MCF 10A (cell line): Measurements from ENCODE around the gene NCK2. TPM values are rescaled to one million over a fixed set of nuclear protein-coding genes. Genes with fewer than 3 reads are reported as not detected.

Source experiments
- BruUV-seq: library from RNA; stranded (reverse); fragments of 400-500 nt; replicated peaks from 2 replicates; lab custom pipeline; 2021; lab: Mats Ljungman, UMichigan
- CTCF ChIA-PET: fragments of 300-600 bp; sonication (Branson Sonifier 250); formaldehyde crosslinking; extraction: SDS; loops from one replicate; lab custom pipeline; 2021; ENCODE audit warnings: antibody characterized with exemption, inconsistent platforms; lab: Yijun Ruan, JAX
- POLR2A ChIA-PET: fragments of 300-600, 350-650 bp; sonication (Branson Sonifier 250); formaldehyde crosslinking; extraction: SDS; loops from one replicate; lab custom pipeline; 2020; ENCODE audit warnings: antibody characterized with exemption, inconsistent platforms; lab: Yijun Ruan, JAX
- DNase-seq: peaks from one replicate; pipeline ENCODE4 v3.0.0-alpha.2; 2018; ENCODE audit not compliant: unreplicated experiment
- H3K27ac Mint-ChIP-seq: one replicate; pipeline ENCODE4 v1.8.0; 2022; ENCODE audit warnings: mild to moderate bottlenecking, low read depth, mixed read lengths; ENCODE audit not compliant: unreplicated experiment
- H3K27me3 Mint-ChIP-seq: one replicate; pipeline ENCODE4 v1.8.0; 2022; ENCODE audit warnings: mixed read lengths; ENCODE audit not compliant: insufficient read depth, unreplicated experiment
- H3K36me3 Mint-ChIP-seq: one replicate; pipeline ENCODE4 v1.8.0; 2022; ENCODE audit warnings: mild to moderate bottlenecking, moderate library complexity, mixed read lengths; ENCODE audit not compliant: insufficient read depth, unreplicated experiment
- H3K4me1 Mint-ChIP-seq: one replicate; pipeline ENCODE4 v1.8.0; 2022; ENCODE audit warnings: mixed read lengths; ENCODE audit not compliant: insufficient read depth, unreplicated experiment
- H3K4me3 Mint-ChIP-seq: one replicate; pipeline ENCODE4 v1.8.0; 2022; ENCODE audit warnings: mild to moderate bottlenecking, moderate library complexity, mixed read lengths; ENCODE audit not compliant: unreplicated experiment
- H3K9me3 Mint-ChIP-seq: one replicate; pipeline ENCODE4 v1.8.0; 2022; ENCODE audit warnings: mixed read lengths; ENCODE audit not compliant: unreplicated experiment
- intact Hi-C: fragments of 100-400 bp; cut with micrococcal nuclease; formaldehyde crosslinking; loops from 2 replicates; pipeline ENCODE4 v1.14.1; 2022
- total RNA-seq: library from RNA; stranded (reverse); gene quantifications from 2 replicates; pipeline ENCODE4 v1.2.3, GENCODE V29; 2022
- TF ChIP-seq, protein P1 (sequence below): fragments of 200-600 bp; IDR thresholded peaks from one replicate; pipeline ENCODE4 v1.8.0; 2022; ENCODE audit warnings: antibody characterized with exemption, mild to moderate bottlenecking; ENCODE audit not compliant: unreplicated experiment

Gene NCK2
- total RNA-seq, 1 experiment from 2014 or later: 36.5 TPM

- Mint-ChIP-seq H3K9me3 (no peaks in the 10 kb centered on the region), H3K4me3 (no peak overlapping the region), H3K36me3 (no peaks in the 10 kb centered on the region), H3K27me3 (no peaks in the 10 kb centered on the region), H3K4me1 (peaks cover 53% of the 10 kb centered on the region), H3K27ac (no peak overlapping the region)
- intact Hi-C loops: no loop called here
- ChIA-PET CTCF (interaction anchor here (0.6 kb wide), 1 partner anchor 179 kb away, joined by 4 read pairs; no protein-coding TSS in a partner anchor), POLR2A (interaction anchor here (0.6 to 2.7 kb wide), 3 partner anchors 28 to 56 kb away, joined by 3 to 8 read pairs (median 5); no protein-coding TSS in a partner anchor)
- TF ChIP-seq, protein P1, sequence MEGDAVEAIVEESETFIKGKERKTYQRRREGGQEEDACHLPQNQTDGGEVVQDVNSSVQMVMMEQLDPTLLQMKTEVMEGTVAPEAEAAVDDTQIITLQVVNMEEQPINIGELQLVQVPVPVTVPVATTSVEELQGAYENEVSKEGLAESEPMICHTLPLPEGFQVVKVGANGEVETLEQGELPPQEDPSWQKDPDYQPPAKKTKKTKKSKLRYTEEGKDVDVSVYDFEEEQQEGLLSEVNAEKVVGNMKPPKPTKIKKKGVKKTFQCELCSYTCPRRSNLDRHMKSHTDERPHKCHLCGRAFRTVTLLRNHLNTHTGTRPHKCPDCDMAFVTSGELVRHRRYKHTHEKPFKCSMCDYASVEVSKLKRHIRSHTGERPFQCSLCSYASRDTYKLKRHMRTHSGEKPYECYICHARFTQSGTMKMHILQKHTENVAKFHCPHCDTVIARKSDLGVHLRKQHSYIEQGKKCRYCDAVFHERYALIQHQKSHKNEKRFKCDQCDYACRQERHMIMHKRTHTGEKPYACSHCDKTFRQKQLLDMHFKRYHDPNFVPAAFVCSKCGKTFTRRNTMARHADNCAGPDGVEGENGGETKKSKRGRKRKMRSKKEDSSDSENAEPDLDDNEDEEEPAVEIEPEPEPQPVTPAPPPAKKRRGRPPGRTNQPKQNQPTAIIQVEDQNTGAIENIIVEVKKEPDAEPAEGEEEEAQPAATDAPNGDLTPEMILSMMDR: no peak
- no TSS peak for BruUV-seq
- no peak for DNase-seq
Observed at GRCh38 chr2:105800953-105801635, 56.4 kb downstream of the NCK2 start.

DNA sequence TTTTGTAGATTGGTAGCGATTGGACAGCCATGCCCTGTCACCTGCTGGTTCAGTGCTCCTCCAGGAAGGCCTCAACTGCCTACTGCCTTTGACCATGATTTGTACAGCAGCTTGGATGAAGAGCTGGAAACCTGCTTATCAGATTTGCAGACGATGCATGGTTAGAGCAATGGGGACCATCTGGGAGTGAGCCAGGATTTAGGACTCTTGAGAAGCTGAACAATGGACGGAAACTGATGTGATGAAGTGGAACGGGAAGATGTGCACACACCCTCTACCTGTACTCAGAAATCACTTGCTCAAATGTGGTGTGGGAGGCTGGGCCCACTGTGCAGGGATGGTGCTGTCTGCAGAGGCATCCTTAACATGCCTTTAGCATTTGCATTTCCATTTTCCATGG is 57.2 kb downstream of the NCK2 start:
- Mint-ChIP-seq H3K4me3 (no peak overlapping the region), H3K36me3 (no peaks in the 10 kb centered on the region), H3K4me1 (peaks cover 45% of the 10 kb centered on the region), H3K9me3 (no peaks in the 10 kb centered on the region), H3K27ac (no peak overlapping the region), H3K27me3 (no peaks in the 10 kb centered on the region)
- no TSS peak for BruUV-seq
- ChIA-PET CTCF (interaction anchor here (0.7 kb wide), 1 partner anchor 350 kb away, joined by 3 read pairs; no protein-coding TSS in a partner anchor), POLR2A (no interaction called here)
- no peak for DNase-seq
- TF ChIP-seq, protein P1: no peak
- intact Hi-C loops: no loop called here

GRCh38 chr2:105802587-105802986 is 57.9 kb downstream of the NCK2 start:
- intact Hi-C loops: no loop called here
- ChIA-PET POLR2A (no interaction called here), CTCF (interaction anchor here (0.7 to 1.0 kb wide), 2 partner anchors 56 to 349 kb away, joined by 3 read pairs; no protein-coding TSS in a partner anchor)
- Mint-ChIP-seq H3K27ac (no peak overlapping the region), H3K4me3 (no peak overlapping the region), H3K4me1 (peaks cover 39% of the 10 kb centered on the region), H3K9me3 (no peaks in the 10 kb centered on the region), H3K36me3 (no peaks in the 10 kb centered on the region), H3K27me3 (no peaks in the 10 kb centered on the region)
- BruUV-seq: no TSS peak
- DNase-seq: no peak
- TF ChIP-seq, protein P1: no peak

DNA sequence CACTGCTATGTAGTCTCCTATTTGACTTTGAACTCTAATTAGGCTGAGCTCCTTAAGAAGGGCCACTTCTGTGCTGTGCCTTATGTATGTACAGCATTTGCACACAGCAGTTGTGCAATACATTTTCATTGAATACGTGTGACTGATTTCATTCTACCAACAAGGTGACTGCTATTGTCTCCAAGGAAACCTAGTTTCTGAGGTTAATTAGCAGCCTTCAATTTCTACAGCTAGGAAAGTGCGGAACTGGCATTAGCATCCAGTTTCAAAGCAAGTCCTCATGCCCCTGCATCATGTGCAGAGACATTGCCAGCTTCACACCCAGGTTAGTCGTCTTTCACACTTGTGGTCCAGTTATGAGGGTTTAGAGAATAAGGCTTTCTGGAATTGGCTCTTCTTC is 58.6 kb downstream of the NCK2 start:
- Mint-ChIP-seq H3K4me1 (peaks cover 38% of the 10 kb centered on the region), H3K27ac (no peak overlapping the region), H3K4me3 (no peak overlapping the region), H3K27me3 (no peaks in the 10 kb centered on the region), H3K9me3 (no peaks in the 10 kb centered on the region), H3K36me3 (no peaks in the 10 kb centered on the region)
- intact Hi-C loops: no loop called here
- DNase-seq: no peak
- POLR2A ChIA-PET: no interaction called here
- CTCF ChIA-PET: interaction anchor here (1.0 to 1.5 kb wide), 2 partner anchors 57 to 88 kb away, joined by 3 read pairs; no protein-coding TSS in a partner anchor
- TF ChIP-seq, protein P1: no peak
- no TSS peak for BruUV-seq
